Suprapubic skin (tissue), 4 donors: ENCODE measurements around the gene GALNT9.

ENCODE experiments used
- CTCF ChIP-seq, 2 donors: fragments of 200-600 bp in 1 of 2; fragments of 450-650 bp in 1 of 2; sonication (generic) in 1 of 2; IDR thresholded peaks; one replicate each; pipeline ENCODE4 v1.5.1; 2016 to 2019; ENCODE audit warnings: antibody characterized with exemption in 2 of 2, mild to moderate bottlenecking in 1 of 2, moderate library complexity in 1 of 2
- POLR2A ChIP-seq, 2 donors: fragments of 450-650 bp; IDR thresholded peaks; one replicate each; pipeline ENCODE4 v1.6.1; 2017; ENCODE audit warnings: antibody characterized with exemption in 2 of 2, mild to moderate bottlenecking in 2 of 2, moderate library complexity in 2 of 2
- POLR2AphosphoS5 ChIP-seq, 3 donors: sonication (generic); formaldehyde crosslinking; IDR thresholded peaks; one replicate each; pipeline ENCODE4 v1.6.1; 2017; ENCODE audit warnings: antibody characterized with exemption in 3 of 3

GRCh38 chr12:132329036-132329719 lies at the start of gene GALNT9:
- TF ChIP-seq POLR2A (IDR thresholded peaks at IDR 0.05) (no peak), POLR2AphosphoS5 (IDR thresholded peaks at IDR 0.05) (no peak), CTCF (IDR thresholded peaks at IDR 0.05) (no peak)
